OCI-LY7 (cell line): ENCODE results near the gene COMMD3. TPM values are rescaled to one million over a fixed set of nuclear protein-coding genes. Genes with fewer than 3 reads are reported as not detected.

Source experiments
- BruUV-seq: library from RNA; stranded (reverse); fragments of 400-500 nt; replicated peaks from 2 replicates; lab custom pipeline; 2021; lab: Mats Ljungman, UMichigan
- CTCF ChIA-PET: fragments of 300-600 bp; sonication (Branson Sonifier 250); formaldehyde crosslinking; loops from one replicate; lab custom pipeline; 2022; ENCODE audit warnings: antibody characterized with exemption; ENCODE audit not compliant: unreplicated experiment; lab: Charles Lee
- POLR2A ChIA-PET: fragments of 300-600 bp; sonication (Branson Sonifier 250); formaldehyde crosslinking; loops from one replicate; lab custom pipeline; 2022; ENCODE audit warnings: antibody characterized with exemption; lab: Charles Lee
- DNase-seq: peaks from one replicate; pipeline ENCODE4 v3.0.0-alpha.2; 2015; ENCODE audit warnings: low spot score
- H2AFZ ChIP-seq: fragments of 200-600 bp; sonication (generic), shearing (Covaris generic); 2 replicates; pipeline ENCODE4 v1.6.1; 2014; ENCODE audit warnings: mild to moderate bottlenecking, antibody characterized with exemption, low read length, moderate library complexity
- H3K27ac ChIP-seq: fragments of 200-600 bp; sonication (generic); 2 replicates; pipeline ENCODE4 v1.5.1; 2014; ENCODE audit warnings: mixed run types, low read depth, mild to moderate bottlenecking, moderate library complexity, low read length, inconsistent platforms; ENCODE audit not compliant: poor library complexity, severe bottlenecking
- H3K36me3 ChIP-seq: fragments of 200-600 bp; sonication (generic); 2 replicates; pipeline ENCODE4 v1.6.1; 2014; ENCODE audit warnings: mild to moderate bottlenecking, antibody characterized with exemption, low read length, moderate library complexity, mixed read lengths; ENCODE audit not compliant: insufficient read depth
- H3K4me1 ChIP-seq: fragments of 200-600 bp; sonication (generic); 2 replicates; pipeline ENCODE4 v1.5.1; 2014; ENCODE audit warnings: mild to moderate bottlenecking, low read length; ENCODE audit not compliant: insufficient read depth, poor library complexity, severe bottlenecking
- H3K4me2 ChIP-seq: fragments of 200-600 bp; sonication (generic); 2 replicates; pipeline ENCODE4 v1.6.1; 2014; ENCODE audit warnings: mild to moderate bottlenecking, low read length
- H3K4me3 ChIP-seq: fragments of 200-600 bp; sonication (generic); 2 replicates; pipeline ENCODE4 v1.5.1; 2014; ENCODE audit warnings: mild to moderate bottlenecking, low read depth, low read length; ENCODE audit not compliant: poor library complexity, severe bottlenecking
- H3K79me2 ChIP-seq: fragments of 200-600 bp; sonication (generic); 2 replicates; pipeline ENCODE4 v1.6.1; 2016; ENCODE audit warnings: low read depth, mild to moderate bottlenecking, low read length, moderate library complexity, mixed read lengths; ENCODE audit not compliant: insufficient read depth
- H3K9me2 ChIP-seq: fragments of 200-600 bp; sonication (generic); 2 replicates; pipeline ENCODE4 v1.6.1; 2016; ENCODE audit warnings: mild to moderate bottlenecking, low read length, mixed read lengths; ENCODE audit not compliant: insufficient read depth
- H3K9me3 ChIP-seq: fragments of 200-600 bp; sonication (generic); 2 replicates; pipeline ENCODE4 v1.6.1; 2014; ENCODE audit warnings: mild to moderate bottlenecking, mixed run types, low read length, mixed read lengths
- H4K20me1 ChIP-seq: fragments of 200-600 bp; sonication (generic); 2 replicates; pipeline ENCODE4 v1.6.1; 2014; ENCODE audit warnings: mild to moderate bottlenecking, antibody characterized with exemption, low read length, moderate library complexity, mixed read lengths; ENCODE audit not compliant: insufficient read depth
- CTCF ChIP-seq: fragments of 200-600 bp; sonication (generic); conservative IDR thresholded peaks from 2 replicates; pipeline ENCODE4 v1.5.1; 2014; ENCODE audit warnings: mild to moderate bottlenecking, antibody characterized with exemption, low read length, moderate library complexity, mixed read lengths
- EZH2phosphoT487 ChIP-seq: fragments of 200-600 bp; sonication (generic); IDR thresholded peaks from 2 replicates; pipeline ENCODE4 v1.6.1; 2018; ENCODE audit warnings: low read depth, borderline replicate concordance, mild to moderate bottlenecking, mixed run types, antibody characterized with exemption, low read length, moderate library complexity, mixed read lengths
- intact Hi-C: fragments of 100-400 bp; cut with micrococcal nuclease; formaldehyde crosslinking; loops from one replicate; pipeline ENCODE4 v1.10.0; 2022; ENCODE audit not compliant: unreplicated experiment
- total RNA-seq, 2 experiments: library from RNA; depleted of rRNA in 1 of 2; stranded (reverse); fragments of >200 nt in 1 of 2; shearing (Covaris generic) in 1 of 2; gene quantifications; 2 replicates each; pipeline ENCODE4 v1.2.3, GENCODE V29; 2014 to 2022

COMMD3 gene
- total RNA-seq, 2 experiments from 2014 or later, result 30.1 to 50.8 TPM

- TF ChIP-seq CTCF (no peak), EZH2phosphoT487 (no peak)
- Histone ChIP-seq H3K4me2 (peak overlapping the region; percentile 82), H2AFZ (peak overlapping the region; percentile 76), H3K9me2 (no peaks in the 10 kb centered on the region), H3K27ac (no peak overlapping the region), H3K36me3 (no peaks in the 10 kb centered on the region), H4K20me1 (no peaks in the 10 kb centered on the region), H3K9me3 (no peaks in the 10 kb centered on the region), H3K79me2 (no peaks in the 10 kb centered on the region), H3K4me3 (peak overlapping the region; percentile 76), H3K4me1 (peaks cover 10% of the 10 kb centered on the region)
- intact Hi-C loops, result loop anchor here (2.0 kb wide), 2 partner anchors 23 to 39 kb away; partner anchors contain the start of gene COMMD3
- no TSS peak for BruUV-seq
- POLR2A ChIA-PET, result interaction anchor here (0.6 to 2.8 kb wide), 11 partner anchors 8 to 111 kb away, joined by 3 to 10 read pairs (median 4); partner anchors contain the start of gene COMMD3
- CTCF ChIA-PET, result interaction anchor here (0.9 kb wide), 1 partner anchor 17 kb away, joined by 4 read pairs; no protein-coding TSS in a partner anchor
- no peak for DNase-seq
Measured at GRCh38 chr10:22339761-22340328, 23.7 kb downstream of the COMMD3 start.

GRCh38 chr10:22340329-22341189 is 24.4 kb downstream of the COMMD3 start:
- H3K9me2 ChIP-seq, result no peaks in the 10 kb centered on the region
- H3K4me2 ChIP-seq, result peak overlapping the region; percentile 82
- CTCF ChIA-PET, result interaction anchor here (0.9 kb wide), 1 partner anchor 18 kb away, joined by 4 read pairs; no protein-coding TSS in a partner anchor
- POLR2A ChIA-PET, result interaction anchor here (0.6 to 2.8 kb wide), 9 partner anchors 9 to 112 kb away, joined by 3 to 10 read pairs (median 4); partner anchors contain the start of gene COMMD3
- no peaks in the 10 kb centered on the region for H4K20me1 ChIP-seq
- peak overlapping the region; percentile 76 for H2AFZ ChIP-seq
- TF ChIP-seq CTCF (no peak), EZH2phosphoT487 (no peak)
- BruUV-seq, result no TSS peak
- intact Hi-C loops, result loop anchor here (2.0 kb wide), 2 partner anchors 24 to 38 kb away; partner anchors contain the start of gene COMMD3
- H3K4me3 ChIP-seq, result peak overlapping the region; percentile 76
- H3K79me2 ChIP-seq, result no peaks in the 10 kb centered on the region
- H3K27ac ChIP-seq, result no peak overlapping the region
- DNase-seq, result peak; percentile 76
- no peaks in the 10 kb centered on the region for H3K9me3 ChIP-seq
- H3K36me3 ChIP-seq, result no peaks in the 10 kb centered on the region
- H3K4me1 ChIP-seq, result peaks cover 10% of the 10 kb centered on the region
